K562 (cell line): ENCODE measurements around the gene RNASEH1. TPM values are rescaled to one million over a fixed set of nuclear protein-coding genes. Genes with fewer than 3 reads are reported as not detected.

ENCODE experiments used
- CBFB ChIP-seq: sonication (generic); formaldehyde crosslinking; IDR thresholded peaks from 2 replicates; pipeline ENCODE4 v1.4.0; 2020; ENCODE audit warnings: mild to moderate bottlenecking, missing genetic modification reagents
- CHCHD3 ChIP-seq: fragments of 250-450 bp; sonication (Bioruptor Pico); IDR thresholded peaks from 2 replicates; pipeline ENCODE4 v2.1.2; 2022; ENCODE audit warnings: mild to moderate bottlenecking
- CTBP1 ChIP-seq: fragments of 450-650 bp; IDR thresholded peaks from 2 replicates; pipeline ENCODE4 v1.6.1; 2016; ENCODE audit warnings: borderline replicate concordance
- CXXC5 ChIP-seq: fragments of 250-450 bp; sonication (Bioruptor Pico); IDR thresholded peaks from 2 replicates; pipeline ENCODE4 v1.8.0; 2022; ENCODE audit warnings: inconsistent platforms, mild to moderate bottlenecking, moderate library complexity
- KLF6 ChIP-seq: fragments of 250-450 bp; sonication (Bioruptor Pico); IDR thresholded peaks from 2 replicates; pipeline ENCODE4 v1.4.0; 2020; ENCODE audit warnings: mild to moderate bottlenecking, moderate library complexity, borderline replicate concordance
- LCOR ChIP-seq: sonication (generic); formaldehyde crosslinking; IDR thresholded peaks from 2 replicates; pipeline ENCODE4 v1.8.0; 2022; ENCODE audit warnings: mild to moderate bottlenecking, missing genetic modification reagents
- PCBP2 ChIP-seq: fragments of 200-400 bp; formaldehyde crosslinking; IDR thresholded peaks from 2 replicates; pipeline ENCODE4 v1.6.1; 2018; ENCODE audit warnings: low read length, low read depth, mild to moderate bottlenecking, moderate library complexity; ENCODE audit not compliant: poor library complexity, severe bottlenecking
- PPARD ChIP-seq: fragments of 250-450 bp; sonication (Bioruptor Pico); IDR thresholded peaks from 2 replicates; pipeline ENCODE4 v1.8.0; 2022; ENCODE audit warnings: inconsistent platforms, mild to moderate bottlenecking, moderate library complexity
- ZNF146 ChIP-seq: IDR thresholded peaks from one replicate; pipeline ENCODE4 v1.6.1; 2018; ENCODE audit warnings: missing compliant biosample characterization; ENCODE audit not compliant: unreplicated experiment
- ZNF197 ChIP-seq: fragments of 200-800 bp; sonication (Bioruptor generic); IDR thresholded peaks from 2 replicates; pipeline ENCODE4 v1.6.1; 2016; ENCODE audit warnings: low read depth, missing genetic modification characterization, missing compliant biosample characterization
- ZNF24 ChIP-seq: fragments of 450-650 bp; IDR thresholded peaks from 2 replicates; pipeline ENCODE4 v1.6.1; 2016
- ZNF316 ChIP-seq: fragments of 450-650 bp; IDR thresholded peaks from 2 replicates; pipeline ENCODE4 v1.6.1; 2016
- ZNF644 ChIP-seq: fragments of 200-800 bp; sonication (Bioruptor generic); IDR thresholded peaks from 2 replicates; pipeline ENCODE4 v1.6.1; 2016; ENCODE audit warnings: low read depth, missing genetic modification characterization, missing compliant biosample characterization
- ZNF668 ChIP-seq: fragments of 250-450 bp; sonication (Bioruptor Pico); IDR thresholded peaks from 2 replicates; pipeline ENCODE4 v1.8.0; 2022; ENCODE audit warnings: mild to moderate bottlenecking, inconsistent platforms
- ZNF766 ChIP-seq: fragments of 200-800 bp; sonication (Bioruptor generic); conservative IDR thresholded peaks from 2 replicates; pipeline ENCODE4 v1.6.1; 2016; ENCODE audit warnings: missing genetic modification characterization, missing compliant biosample characterization
- polyA plus RNA-seq, 8 experiments: library from polyadenylated mRNA; depleted of rRNA in 4 of 8; stranded (reverse) in 5 of 8; unstranded in 3 of 8; fragments of >200 nt; fragmentation: Nextera tagmentation in 2 of 8; fragmentation: Illumina TruSeq in 1 of 8; extraction: Ambion mirVana in 2 of 8; extraction: Trizol in 1 of 8; gene quantifications; 2 replicates each; pipeline versions ENCODE4 v1.2.1 to v1.2.3, GENCODE V29; 2011 to 2014; ENCODE audit warnings: inconsistent platforms in 1 of 8, missing spikeins in 1 of 8
- total RNA-seq, 7 experiments: library from RNA; depleted of rRNA in 6 of 7; stranded (reverse); fragments of >200 nt in 6 of 7; fragmentation: Illumina TruSeq in 2 of 7; extraction: Trizol in 2 of 7; gene quantifications; 2 replicates each; pipeline versions ENCODE4 v1.2.1 to v1.2.3, GENCODE V29; 2011 to 2021; ENCODE audit warnings: low replicate concordance in 1 of 7
- TF ChIP-seq, protein P1 (sequence below), 2 experiments: fragments of 450-650 bp; formaldehyde crosslinking in 1 of 2; IDR thresholded peaks; 2 replicates each; pipeline versions ENCODE4 v1.4.0 to v1.6.1; 2014 to 2020; ENCODE audit warnings: mild to moderate bottlenecking in 2 of 2, borderline replicate concordance in 1 of 2, low read depth in 1 of 2
- TF ChIP-seq, protein P2 (sequence below): fragments of 250-450 bp; sonication (Bioruptor Pico); IDR thresholded peaks from 2 replicates; pipeline ENCODE4 v1.4.0; 2020; ENCODE audit warnings: borderline replicate concordance
- TF ChIP-seq, protein P3 (sequence below): fragments of 250-450 bp; sonication (Bioruptor Pico); IDR thresholded peaks from 2 replicates; pipeline ENCODE4 v1.9.0; 2021; ENCODE audit warnings: mild to moderate bottlenecking

The RNASEH1 gene
- total and polyA plus RNA-seq, 9 of the 15 experiments (the other 6 are each of a cell fraction or from before 2014, with no cell fraction given), result 25.7 to 47.5 (median 42.8) TPM

DNA sequence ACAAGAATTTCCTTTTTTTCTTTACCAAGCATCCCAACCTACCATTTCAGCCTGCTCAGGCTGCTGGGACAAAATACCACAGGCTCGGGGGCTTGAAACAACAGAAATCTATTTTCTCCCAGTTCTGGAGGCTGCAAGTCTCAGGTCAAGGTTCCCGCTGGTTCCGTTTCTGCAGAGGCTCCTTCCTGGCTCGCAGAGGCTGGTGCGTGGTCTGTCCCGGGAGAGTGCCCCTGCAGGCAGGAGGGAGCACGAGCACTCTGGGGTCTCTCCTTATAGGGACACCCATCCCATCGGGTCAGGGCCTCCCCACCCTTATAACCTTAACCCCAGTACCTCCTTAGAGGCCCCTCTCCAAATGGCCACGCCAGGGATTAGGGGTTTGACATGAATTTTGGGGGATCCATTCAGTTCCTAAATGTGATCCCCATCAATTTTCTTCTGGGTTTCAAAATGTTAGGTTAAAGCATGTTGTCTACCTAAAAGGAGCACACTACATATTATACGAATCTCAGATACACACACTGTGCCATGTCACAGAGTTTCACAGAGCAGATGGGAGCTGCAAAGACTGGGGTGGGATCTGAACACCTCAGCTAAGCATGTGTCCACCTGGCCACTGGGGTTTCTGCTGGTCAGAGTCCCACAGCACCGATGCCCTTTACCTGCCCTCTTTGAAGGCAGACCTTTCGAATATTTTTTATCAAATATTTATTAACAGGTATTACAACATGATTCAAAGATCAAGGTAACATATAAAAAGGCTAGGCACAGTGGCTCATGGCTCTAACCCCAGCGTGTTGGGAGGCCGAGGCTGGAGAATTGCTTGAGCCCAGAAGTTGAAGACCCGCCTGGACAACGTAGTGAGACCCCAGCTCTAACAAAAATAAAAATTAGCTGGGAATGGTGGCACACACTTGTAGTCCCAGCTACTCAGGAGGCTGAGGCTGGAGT, 21.2 kb downstream of the RNASEH1 start (continued):
- TF ChIP-seq, protein P1, sequence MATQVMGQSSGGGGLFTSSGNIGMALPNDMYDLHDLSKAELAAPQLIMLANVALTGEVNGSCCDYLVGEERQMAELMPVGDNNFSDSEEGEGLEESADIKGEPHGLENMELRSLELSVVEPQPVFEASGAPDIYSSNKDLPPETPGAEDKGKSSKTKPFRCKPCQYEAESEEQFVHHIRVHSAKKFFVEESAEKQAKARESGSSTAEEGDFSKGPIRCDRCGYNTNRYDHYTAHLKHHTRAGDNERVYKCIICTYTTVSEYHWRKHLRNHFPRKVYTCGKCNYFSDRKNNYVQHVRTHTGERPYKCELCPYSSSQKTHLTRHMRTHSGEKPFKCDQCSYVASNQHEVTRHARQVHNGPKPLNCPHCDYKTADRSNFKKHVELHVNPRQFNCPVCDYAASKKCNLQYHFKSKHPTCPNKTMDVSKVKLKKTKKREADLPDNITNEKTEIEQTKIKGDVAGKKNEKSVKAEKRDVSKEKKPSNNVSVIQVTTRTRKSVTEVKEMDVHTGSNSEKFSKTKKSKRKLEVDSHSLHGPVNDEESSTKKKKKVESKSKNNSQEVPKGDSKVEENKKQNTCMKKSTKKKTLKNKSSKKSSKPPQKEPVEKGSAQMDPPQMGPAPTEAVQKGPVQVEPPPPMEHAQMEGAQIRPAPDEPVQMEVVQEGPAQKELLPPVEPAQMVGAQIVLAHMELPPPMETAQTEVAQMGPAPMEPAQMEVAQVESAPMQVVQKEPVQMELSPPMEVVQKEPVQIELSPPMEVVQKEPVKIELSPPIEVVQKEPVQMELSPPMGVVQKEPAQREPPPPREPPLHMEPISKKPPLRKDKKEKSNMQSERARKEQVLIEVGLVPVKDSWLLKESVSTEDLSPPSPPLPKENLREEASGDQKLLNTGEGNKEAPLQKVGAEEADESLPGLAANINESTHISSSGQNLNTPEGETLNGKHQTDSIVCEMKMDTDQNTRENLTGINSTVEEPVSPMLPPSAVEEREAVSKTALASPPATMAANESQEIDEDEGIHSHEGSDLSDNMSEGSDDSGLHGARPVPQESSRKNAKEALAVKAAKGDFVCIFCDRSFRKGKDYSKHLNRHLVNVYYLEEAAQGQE (IDR thresholded peaks at IDR 0.05; ENCODE audit: borderline replicate concordance), result no peak
- TF ChIP-seq, protein P1 (CRISPR knock-in tag; IDR thresholded peaks at IDR 0.05; ENCODE audit: low read depth), result no peak
- TF ChIP-seq CTBP1, result no peak
- TF ChIP-seq, protein P2, sequence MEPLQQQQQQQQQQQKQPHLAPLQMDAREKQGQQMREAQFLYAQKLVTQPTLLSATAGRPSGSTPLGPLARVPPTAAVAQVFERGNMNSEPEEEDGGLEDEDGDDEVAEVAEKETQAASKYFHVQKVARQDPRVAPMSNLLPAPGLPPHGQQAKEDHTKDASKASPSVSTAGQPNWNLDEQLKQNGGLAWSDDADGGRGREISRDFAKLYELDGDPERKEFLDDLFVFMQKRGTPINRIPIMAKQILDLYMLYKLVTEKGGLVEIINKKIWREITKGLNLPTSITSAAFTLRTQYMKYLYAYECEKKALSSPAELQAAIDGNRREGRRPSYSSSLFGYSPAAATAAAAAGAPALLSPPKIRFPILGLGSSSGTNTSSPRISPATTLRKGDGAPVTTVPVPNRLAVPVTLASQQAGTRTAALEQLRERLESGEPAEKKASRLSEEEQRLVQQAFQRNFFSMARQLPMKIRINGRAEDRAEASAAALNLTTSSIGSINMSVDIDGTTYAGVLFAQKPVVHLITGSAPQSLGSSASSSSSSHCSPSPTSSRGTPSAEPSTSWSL, result no peak
- TF ChIP-seq ZNF197, result no peak
- no peak for TF ChIP-seq PCBP2
- TF ChIP-seq ZNF668 (CRISPR knock-in tag), result no peak
- TF ChIP-seq CXXC5, result no peak; the same call in 1 of the 2 replicates
- no peak for TF ChIP-seq ZNF24
- no peak for TF ChIP-seq CBFB (CRISPR knock-in tag)
- TF ChIP-seq ZNF766 (CRISPR knock-in tag), result 0 out of 2 replicates have a peak, but pooled peaks have one; percentile 6
- TF ChIP-seq KLF6, result no peak
- no peak for TF ChIP-seq ZNF644 (tag)
- TF ChIP-seq ZNF316, result no peak
- no peak for TF ChIP-seq PPARD (CRISPR knock-in tag)
- TF ChIP-seq LCOR, result 0 out of 2 replicates have a peak, but pooled peaks have one; percentile 32
- TF ChIP-seq ZNF146, result no peak
- TF ChIP-seq, protein P3, sequence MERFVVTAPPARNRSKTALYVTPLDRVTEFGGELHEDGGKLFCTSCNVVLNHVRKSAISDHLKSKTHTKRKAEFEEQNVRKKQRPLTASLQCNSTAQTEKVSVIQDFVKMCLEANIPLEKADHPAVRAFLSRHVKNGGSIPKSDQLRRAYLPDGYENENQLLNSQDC (CRISPR knock-in tag), result no peak
- no peak for TF ChIP-seq CHCHD3 (CRISPR knock-in tag)
